ENCODE data around the gene TIMP4.

GRCh38 chr3:12131351-12132090 lies 27.2 kb downstream of the TIMP4 start:
- no peak for TF ChIP-seq RAD21 (IDR thresholded peaks at IDR 0.05)
- no peak for TF ChIP-seq CTCF (IDR thresholded peaks at IDR 0.05; ENCODE audit: low read depth, low read length, missing input control)
- no peak for TF ChIP-seq FOXA1 (IDR thresholded peaks at IDR 0.05)
- no peak for TF ChIP-seq NR2F2 (IDR thresholded peaks at IDR 0.05)
- TF ChIP-seq GABPA (IDR thresholded peaks at IDR 0.05 in 1 of 2, conservative IDR thresholded peaks at IDR 0.05 in 1 of 2) = no peak

All from liver (tissue), 3 donors.